Psoas muscle (tissue), 8 donors: ENCODE measurements around the gene C12orf57. TPM values are rescaled to one million over a fixed set of nuclear protein-coding genes. Genes with fewer than 3 reads are reported as not detected.
A peak's percentile ranks its signal among the peaks of the same experiment; 100 is the strongest.

Experiments
- ATAC-seq, 4 donors: fragments of 200-7000 bp; cut with Tn5 transposase; one replicate each; pipeline ENCODE4 v1.9.1; 2020; ENCODE audit warnings: moderate library complexity in 3 of 4, mild to moderate bottlenecking in 2 of 4
- DNase-seq, 2 donors: peaks; one replicate each; pipeline ENCODE4 v3.0.0-alpha.2; 2020
- H3K27ac ChIP-seq: fragments of 200-600 bp; one replicate; pipeline ENCODE4 v1.8.0; 2022
- H3K27me3 ChIP-seq, 3 donors: fragments of 200-600 bp in 1 of 3; one replicate each; pipeline versions ENCODE4 v1.6.1 to v1.8.0; 2013 to 2022; ENCODE audit warnings: low read length in 2 of 3, mild to moderate bottlenecking in 2 of 3, moderate library complexity in 1 of 3; ENCODE audit not compliant: insufficient read depth in 3 of 3
- H3K36me3 ChIP-seq, 2 donors: fragments of 200-600 bp in 1 of 2; one replicate each; pipeline versions ENCODE4 v1.6.1 to v1.8.0; 2013 to 2022; ENCODE audit warnings: low read depth in 1 of 2, mild to moderate bottlenecking in 1 of 2, moderate library complexity in 1 of 2; ENCODE audit not compliant: insufficient read depth in 1 of 2
- H3K4me1 ChIP-seq: fragments of 200-600 bp; one replicate; pipeline ENCODE4 v1.8.0; 2022
- H3K4me3 ChIP-seq: fragments of 200-600 bp; one replicate; pipeline ENCODE4 v1.8.0; 2022; ENCODE audit warnings: mild to moderate bottlenecking
- H3K9me3 ChIP-seq: fragments of 200-600 bp; one replicate; pipeline ENCODE4 v1.8.0; 2022
- WGBS, 3 donors: extraction: QIAGEN DNeasy Blood & Tissue Kit; methylation state at CpG; one replicate each; pipeline versions ENCODE4 v1.1.6 to v1.1.7; 2013; 5-methylcytosine and 5-hydroxymethylcytosine counted together
- intact Hi-C, 2 donors: fragments of 100-400 bp; cut with DNase I; formaldehyde crosslinking; loops; one replicate each; pipeline versions ENCODE4 v1.11.0 to v1.14.2; 2022
- polyA plus RNA-seq, 3 donors: library from polyadenylated mRNA; stranded (reverse); fragments of 200-250 nt; gene quantifications; one replicate each; pipeline ENCODE4 v1.2.3, GENCODE V29; 2013
- total RNA-seq, 4 donors: library from RNA; stranded (reverse); fragmentation: NEBNext Ultra II Directional in 2 of 4; extraction: Animal tissue kit (Norgen Biotek cat#: 25700) in 2 of 4; gene quantifications; one replicate each; pipeline versions ENCODE4 v1.2.1 to v1.2.4, GENCODE V29; 2021 to 2023
- TF ChIP-seq, protein P1 (sequence below): fragments of 200-600 bp; IDR thresholded peaks from one replicate; pipeline ENCODE4 v1.8.0; 2022; ENCODE audit warnings: antibody characterized with exemption
- donor health status: healthy with polysubstance abuse.
- donor health status: DM: no; HTN: no; CAD: no; lungs with moderate emphysema.
- donor health status: Bipolar disorder and iron deficiency.
- donor health status: healthy.
- donor health status: DM: yes; HTN: yes; CAD: no.
- donor health status: DM: no; HTN: no; CAD: no.
- donor health status: DM: no; HTN: no; CAD: no.
- donor health status: DM: yes; HTN: yes; CAD: no.

Gene C12orf57
- total and polyA plus RNA-seq, 7 donors = 80.4 to 269 (median 110) TPM

DNA sequence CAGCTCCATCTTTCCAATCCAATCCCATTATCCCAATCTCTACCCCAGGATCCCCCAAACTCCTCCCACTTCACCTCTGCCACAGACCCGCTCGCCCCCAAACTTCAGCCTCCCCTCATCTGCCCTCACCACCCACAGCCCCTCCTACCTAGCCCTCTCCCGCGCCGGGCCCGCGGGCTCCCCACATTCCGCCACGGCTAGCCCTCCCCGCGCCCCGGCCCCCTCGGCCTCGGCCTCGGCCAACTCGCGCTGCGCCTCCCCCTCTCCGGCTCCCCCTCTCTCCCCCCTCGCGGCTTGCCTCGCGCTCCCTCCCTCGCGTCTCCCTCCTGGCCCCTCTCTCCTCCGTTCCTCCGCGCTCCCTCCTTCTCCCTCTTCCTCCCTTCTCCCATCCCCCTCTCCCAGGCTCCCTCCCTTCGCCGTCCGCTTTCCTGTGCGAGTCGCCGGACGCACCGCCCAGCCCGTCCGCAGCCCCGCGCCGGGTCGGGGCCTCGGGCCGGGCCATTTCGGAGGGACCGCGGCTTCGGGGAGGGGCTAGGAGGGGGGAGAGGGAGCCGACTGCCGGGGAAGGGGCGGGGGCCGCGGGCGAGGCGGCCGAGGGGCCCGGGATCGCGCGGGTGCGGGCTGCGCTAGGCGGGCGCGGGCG lies 16.3 kb upstream of the C12orf57 start, which contains the start of gene ATN1:
ATN1 (plus strand) TSS at position 581 of the 643 bp plus-strand sequence. CDS start 6,043 bp downstream, outside the sequence.
- intact Hi-C loops = no loop called here
- DNase-seq (peak; percentile 84 to 92), ATAC-seq (peak; percentile 60 to 69 (median 65))
- H3K9me3 ChIP-seq = no peaks in the 10 kb centered on the region
- peak within 1 kb of the TSS; percentile 85 for H3K4me3 ChIP-seq
- no peaks in the 10 kb centered on the region for H3K36me3 ChIP-seq
- H3K27me3 ChIP-seq = no peaks in the 10 kb centered on the region
- H3K27ac ChIP-seq = peak within 1 kb of the TSS; percentile 84
- TF ChIP-seq, protein P1, sequence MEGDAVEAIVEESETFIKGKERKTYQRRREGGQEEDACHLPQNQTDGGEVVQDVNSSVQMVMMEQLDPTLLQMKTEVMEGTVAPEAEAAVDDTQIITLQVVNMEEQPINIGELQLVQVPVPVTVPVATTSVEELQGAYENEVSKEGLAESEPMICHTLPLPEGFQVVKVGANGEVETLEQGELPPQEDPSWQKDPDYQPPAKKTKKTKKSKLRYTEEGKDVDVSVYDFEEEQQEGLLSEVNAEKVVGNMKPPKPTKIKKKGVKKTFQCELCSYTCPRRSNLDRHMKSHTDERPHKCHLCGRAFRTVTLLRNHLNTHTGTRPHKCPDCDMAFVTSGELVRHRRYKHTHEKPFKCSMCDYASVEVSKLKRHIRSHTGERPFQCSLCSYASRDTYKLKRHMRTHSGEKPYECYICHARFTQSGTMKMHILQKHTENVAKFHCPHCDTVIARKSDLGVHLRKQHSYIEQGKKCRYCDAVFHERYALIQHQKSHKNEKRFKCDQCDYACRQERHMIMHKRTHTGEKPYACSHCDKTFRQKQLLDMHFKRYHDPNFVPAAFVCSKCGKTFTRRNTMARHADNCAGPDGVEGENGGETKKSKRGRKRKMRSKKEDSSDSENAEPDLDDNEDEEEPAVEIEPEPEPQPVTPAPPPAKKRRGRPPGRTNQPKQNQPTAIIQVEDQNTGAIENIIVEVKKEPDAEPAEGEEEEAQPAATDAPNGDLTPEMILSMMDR = no peak
- WGBS, 3 donors = 1 to 3% (median 1%) methylated on average over 32 to 66 of the region's 66 CpGs
- peaks cover 41% of the 10 kb centered on the region for H3K4me1 ChIP-seq

DNA sequence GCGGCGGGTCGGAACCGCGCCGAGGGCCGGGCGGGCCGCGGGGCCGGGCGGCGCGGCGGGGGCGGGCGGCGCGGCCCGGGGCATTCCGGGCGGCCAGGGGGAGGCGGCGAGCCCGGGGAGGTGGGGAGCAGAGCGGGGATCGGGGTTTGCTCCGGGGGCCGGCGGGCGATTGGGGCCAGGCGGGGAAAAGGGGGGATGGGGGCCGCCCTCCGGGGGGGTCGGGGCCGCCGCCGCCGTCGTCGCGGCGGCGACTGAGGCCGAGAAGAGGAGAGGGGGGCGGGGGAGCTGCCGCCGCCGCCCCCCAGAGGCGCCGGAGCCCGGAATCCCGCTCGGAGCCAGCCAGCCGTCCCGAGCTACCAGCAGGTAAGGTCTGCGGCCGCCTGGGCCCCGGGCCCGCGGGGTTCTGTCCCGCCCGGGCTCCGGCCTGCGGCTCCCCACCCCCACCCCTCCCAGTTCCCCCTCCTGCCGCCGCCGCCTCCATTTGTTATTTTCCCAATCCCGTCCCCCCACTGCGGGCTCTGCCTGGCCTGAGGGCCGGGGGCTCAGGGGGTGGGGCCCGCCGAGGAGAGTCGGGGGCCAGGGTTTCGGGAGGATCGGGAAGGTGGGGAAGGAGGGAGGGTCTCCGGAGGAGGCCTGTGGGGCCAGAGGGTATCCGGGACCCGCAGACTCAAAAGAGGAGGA lies 15.7 kb upstream of the C12orf57 start:
- H3K4me1 ChIP-seq = peaks cover 43% of the 10 kb centered on the region
- H3K4me3 ChIP-seq = peak overlapping the region; percentile 85
- peaks cover 0 to 3% of the 10 kb centered on the region in 2 donors for H3K36me3 ChIP-seq
- TF ChIP-seq, protein P1 = no peak
- intact Hi-C loops = no loop called here
- H3K27me3 ChIP-seq = no peaks in the 10 kb centered on the region
- WGBS, 3 donors = 0 to 3% (median 0%) methylated on average over 9 to 79 of the region's 79 CpGs
- H3K27ac ChIP-seq = peak overlapping the region; percentile 84
- DNase-seq (no peak), ATAC-seq (no peak)
- H3K9me3 ChIP-seq = no peaks in the 10 kb centered on the region

DNA sequence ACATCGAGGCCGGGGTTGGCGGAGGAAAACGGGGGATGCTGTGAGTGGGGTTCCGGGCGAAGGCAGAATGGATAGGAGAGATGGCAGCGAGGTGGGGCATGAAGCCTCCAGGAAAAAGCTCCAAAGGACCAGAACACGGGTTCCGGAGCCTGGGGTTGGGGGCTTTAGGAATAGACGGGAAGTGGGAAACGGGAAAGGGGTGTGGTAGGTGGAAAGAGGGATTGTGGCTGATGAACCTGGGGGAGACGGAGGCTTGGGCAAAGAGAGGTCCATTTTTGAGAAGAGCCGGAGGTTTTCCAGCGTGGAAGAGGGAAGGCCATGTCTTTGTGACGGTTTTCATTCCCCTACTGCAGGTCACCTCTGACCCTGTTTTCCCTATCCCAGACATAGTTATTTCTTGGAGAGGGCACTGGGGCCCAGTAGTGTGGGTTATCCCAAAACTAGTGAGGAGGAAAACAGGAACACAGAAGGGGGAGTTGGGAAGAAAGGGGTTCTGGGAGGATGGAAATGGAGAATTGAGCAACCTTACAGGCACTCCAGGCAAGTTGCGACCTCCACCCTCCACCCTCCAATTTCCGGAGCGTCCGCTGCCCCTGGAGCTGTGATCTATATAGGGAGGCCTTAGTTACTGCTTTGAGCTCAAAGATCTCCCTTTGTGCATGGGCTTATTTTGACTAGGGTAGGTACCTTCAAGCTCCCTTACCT lies 15.0 kb upstream of the C12orf57 start:
- Histone ChIP-seq H3K27me3 (no peaks in the 10 kb centered on the region), H3K9me3 (no peaks in the 10 kb centered on the region), H3K4me3 (peak overlapping the region; percentile 85), H3K4me1 (peaks cover 50% of the 10 kb centered on the region), H3K27ac (peak overlapping the region; percentile 84), H3K36me3 (peaks cover 0 to 10% of the 10 kb centered on the region in 2 donors)
- TF ChIP-seq, protein P1 = no peak
- DNase-seq = no peak
- no peak for ATAC-seq
- WGBS, 3 donors = 20 to 24% (median 21%) methylated on average over 19 of the region's 19 CpGs
- intact Hi-C loops = no loop called here

- Histone ChIP-seq H3K4me1 (peaks cover 44% of the 10 kb centered on the region), H3K27ac (peak overlapping the region; percentile 41), H3K9me3 (no peaks in the 10 kb centered on the region), H3K36me3 (peaks cover 0 to 19% of the 10 kb centered on the region in 2 donors), H3K4me3 (peak overlapping the region; percentile 85), H3K27me3 (no peaks in the 10 kb centered on the region)
- 47 to 62% (median 58%) methylated on average over 7 of the region's 7 CpGs for whole genome bisulfite sequencing, 3 donors
- intact Hi-C loops = no loop called here
- TF ChIP-seq, protein P1 = no peak
- ATAC-seq (no peak), DNase-seq (peak in 1 of 2 donors; percentile 43)
Observed at GRCh38 chr12:6929466-6930452, 14.1 kb upstream of the C12orf57 start.
